K562 (cell line): ENCODE data around the gene EVL. TPM values are rescaled to one million over a fixed set of nuclear protein-coding genes. Genes with fewer than 3 reads are reported as not detected.

Experiments
- ATAC-seq: fragments of 200-7000 bp; cut with Tn5 transposase; 3 replicates; pipeline ENCODE4 v1.9.1; 2020; ENCODE audit warnings: moderate library complexity
- BruUV-seq: library from RNA; stranded (reverse); fragments of 400-500 nt; replicated peaks from 2 replicates; lab custom pipeline; 2021; lab: Mats Ljungman, UMichigan
- CTCF ChIA-PET: fragments of 300-600 bp; formaldehyde crosslinking; extraction: SDS; loops from one replicate; lab custom pipeline; 2021; ENCODE audit warnings: low intra/inter-chr PET ratio; lab: Yijun Ruan, JAX
- POLR2A ChIA-PET: fragments of 300-600, 350-650 bp; sonication (Branson Sonifier 250); formaldehyde crosslinking; extraction: SDS; loops from one replicate; lab custom pipeline; 2021; ENCODE audit warnings: antibody characterized with exemption, inconsistent platforms; lab: Yijun Ruan, JAX
- DNase-seq, 4 experiments: peaks; one replicate each; pipeline versions ENCODE4 v3.0.0 to v3.0.0-alpha.2; 2011 to 2018; ENCODE audit warnings: low spot score in 3 of 4, mixed read lengths in 3 of 4; ENCODE audit errors: extremely low read depth in 1 of 4
- FAIRE-seq: peaks from 2 replicates; lab custom pipeline; 2011; peaks lifted over from hg19 to GRCh38; lab: Jason Lieb, UNC
- H2AFZ ChIP-seq: 2 replicates; pipeline ENCODE4 v1.6.0; 2011; ENCODE audit warnings: low read depth, low read length, control low read depth, inconsistent platforms
- H3K27ac ChIP-seq: fragments of 200-600 bp; 3 replicates; pipeline ENCODE4 v1.8.0; 2011; ENCODE audit warnings: low read depth, mild to moderate bottlenecking, control low read depth, inconsistent platforms, low read length, moderate library complexity, mixed read lengths; ENCODE audit errors: extremely low read depth
- H3K27me3 ChIP-seq, 2 experiments: fragments of 300-600 bp in 1 of 2; 2 replicates in 1 of 2; 3 replicates in 1 of 2; pipeline versions ENCODE4 v1.6.0 to v1.8.0; 2011; ENCODE audit warnings: inconsistent platforms in 2 of 2, low read length in 2 of 2, mild to moderate bottlenecking in 1 of 2, mixed read lengths in 1 of 2, moderate library complexity in 1 of 2; ENCODE audit not compliant: control insufficient read depth in 2 of 2, insufficient read depth in 2 of 2
- H3K36me3 ChIP-seq: fragments of 300-600 bp; 3 replicates; pipeline ENCODE4 v1.8.0; 2011; ENCODE audit warnings: mild to moderate bottlenecking, low read length, inconsistent platforms; ENCODE audit not compliant: control insufficient read depth, insufficient read depth
- H3K4me1 ChIP-seq, 2 experiments: fragments of 200-600 bp in 1 of 2; replicated peaks in 1 of 2; 2 replicates in 1 of 2; 3 replicates in 1 of 2; pipeline versions ENCODE4 v1.5.1 to v1.8.0; 2011; ENCODE audit warnings: inconsistent platforms in 2 of 2, low read length in 2 of 2, mild to moderate bottlenecking in 1 of 2, mixed read lengths in 1 of 2, moderate library complexity in 1 of 2; ENCODE audit not compliant: control insufficient read depth in 2 of 2, insufficient read depth in 2 of 2
- H3K4me2 ChIP-seq: 2 replicates; pipeline ENCODE4 v1.6.1; 2011; ENCODE audit warnings: low read length, control low read depth, inconsistent platforms, mixed read lengths; ENCODE audit not compliant: insufficient read depth
- H3K4me3 ChIP-seq: fragments of 200-600 bp; sonication (generic), shearing (Covaris generic); 2 replicates; pipeline ENCODE4 v1.5.1; 2016; ENCODE audit warnings: control low read depth, inconsistent platforms
- H3K79me2 ChIP-seq: fragments of 200-600 bp; 3 replicates; pipeline ENCODE4 v1.8.0; 2011; ENCODE audit warnings: low read length, inconsistent platforms; ENCODE audit not compliant: control insufficient read depth, insufficient read depth
- H3K9ac ChIP-seq, 2 experiments: 2 replicates each; pipeline versions ENCODE4 v1.6.0 to v1.6.1; 2011; ENCODE audit warnings: low read depth in 2 of 2, low read length in 2 of 2, control low read depth in 1 of 2, inconsistent platforms in 1 of 2, mild to moderate bottlenecking in 1 of 2, mixed read lengths in 1 of 2; ENCODE audit not compliant: insufficient read depth in 1 of 2
- H3K9me1 ChIP-seq: one replicate; pipeline ENCODE4 v1.6.0; 2011; ENCODE audit warnings: inconsistent platforms, mild to moderate bottlenecking, low read length, moderate library complexity; ENCODE audit not compliant: control insufficient read depth, insufficient read depth
- H3K9me3 ChIP-seq: replicated peaks from 2 replicates; pipeline ENCODE4 v1.5.1; 2011; ENCODE audit warnings: low read depth, low read length, inconsistent platforms; ENCODE audit not compliant: control insufficient read depth, insufficient read depth
- H4K20me1 ChIP-seq: replicated peaks from 2 replicates; pipeline ENCODE4 v1.6.1; 2011; ENCODE audit warnings: low read length, inconsistent platforms, mixed read lengths; ENCODE audit not compliant: control insufficient read depth, insufficient read depth
- CHD4 ChIP-seq: fragments of 200-600 bp; sonication (generic); IDR thresholded peaks from 3 replicates; pipeline ENCODE4 v1.6.1; 2012; ENCODE audit warnings: low read depth, mild to moderate bottlenecking, mixed read lengths, low read length, inconsistent platforms; ENCODE audit not compliant: insufficient read depth, insufficient replicate concordance, poor library complexity, severe bottlenecking
- KLF16 ChIP-seq: IDR thresholded peaks from 2 replicates; pipeline ENCODE4 v1.6.1; 2016; ENCODE audit warnings: antibody characterized with exemption
- MEF2D ChIP-seq: conservative IDR thresholded peaks from 2 replicates; pipeline ENCODE4 v1.6.1; 2016; ENCODE audit warnings: low read depth, missing genetic modification characterization, missing compliant biosample characterization
- ZBTB17 ChIP-seq: fragments of 450-650 bp; formaldehyde crosslinking; IDR thresholded peaks from 2 replicates; pipeline ENCODE4 v1.4.0; 2020; ENCODE audit warnings: mild to moderate bottlenecking
- ZFP36 ChIP-seq: fragments of 150-350 bp; IDR thresholded peaks from 2 replicates; pipeline ENCODE4 v1.6.1; 2018; ENCODE audit warnings: low read length, low read depth; ENCODE audit not compliant: partially characterized antibody
- ZNF589 ChIP-seq: fragments of 200-800 bp; sonication (Bioruptor generic); IDR thresholded peaks from 2 replicates; pipeline ENCODE4 v1.6.1; 2016; ENCODE audit warnings: low read depth, missing genetic modification characterization, missing compliant biosample characterization
- ZNF644 ChIP-seq: fragments of 200-800 bp; sonication (Bioruptor generic); IDR thresholded peaks from 2 replicates; pipeline ENCODE4 v1.6.1; 2016; ENCODE audit warnings: low read depth, missing genetic modification characterization, missing compliant biosample characterization
- WGBS: fragments of 100-300 bp; shearing (Covaris generic); methylation state at CpG from one replicate; pipeline ENCODE4 v1.1.6; 2016; ENCODE audit warnings: low coverage, mixed read lengths; ENCODE audit not compliant: insufficient coverage; ENCODE audit errors: missing lambda C conversion rate; 5-methylcytosine and 5-hydroxymethylcytosine counted together
- in situ Hi-C: fragments of 300-500 bp; cut with MboI; formaldehyde crosslinking; loops from 4 replicates; pipeline ENCODE4 v1.15.0; 2018; ENCODE audit warnings: inconsistent platforms, mixed read lengths
- intact Hi-C: fragments of 100-400 bp; cut with micrococcal nuclease; formaldehyde crosslinking; loops from 2 replicates; pipeline ENCODE4 v1.14.2; 2022
- polyA plus RNA-seq, 8 experiments: library from polyadenylated mRNA; depleted of rRNA in 4 of 8; stranded (reverse) in 5 of 8; unstranded in 3 of 8; fragments of >200 nt; fragmentation: Nextera tagmentation in 2 of 8; fragmentation: Illumina TruSeq in 1 of 8; extraction: Ambion mirVana in 2 of 8; extraction: Trizol in 1 of 8; gene quantifications; 2 replicates each; pipeline versions ENCODE4 v1.2.1 to v1.2.3, GENCODE V29; 2011 to 2014; ENCODE audit warnings: inconsistent platforms in 1 of 8, missing spikeins in 1 of 8
- total RNA-seq, 7 experiments: library from RNA; depleted of rRNA in 6 of 7; stranded (reverse); fragments of >200 nt in 6 of 7; fragmentation: Illumina TruSeq in 2 of 7; extraction: Trizol in 2 of 7; gene quantifications; 2 replicates each; pipeline versions ENCODE4 v1.2.1 to v1.2.3, GENCODE V29; 2011 to 2021; ENCODE audit warnings: low replicate concordance in 1 of 7
- TF ChIP-seq, protein P1 (sequence below), 3 experiments: fragments of 200-800 bp in 1 of 3; sonication (Bioruptor generic) in 1 of 3; sonication (generic) in 1 of 3; formaldehyde crosslinking in 1 of 3; IDR thresholded peaks; 2 replicates each; pipeline versions ENCODE4 v1.6.1 to v1.8.0; 2016 to 2022; ENCODE audit warnings: mild to moderate bottlenecking in 2 of 3, missing compliant biosample characterization in 2 of 3, missing genetic modification characterization in 2 of 3, missing genetic modification reagents in 1 of 3
- TF ChIP-seq, protein P2 (sequence below): fragments of 450-650 bp; IDR thresholded peaks from 2 replicates; pipeline ENCODE4 v1.6.1; 2014; ENCODE audit warnings: low read depth, mild to moderate bottlenecking, moderate library complexity, borderline replicate concordance

EVL gene
- total and polyA plus RNA-seq, 9 of the 15 experiments (the other 6 are each of a cell fraction or from before 2014, with no cell fraction given), result 2.9 to 43.4 (median 23.9) TPM

DNA sequence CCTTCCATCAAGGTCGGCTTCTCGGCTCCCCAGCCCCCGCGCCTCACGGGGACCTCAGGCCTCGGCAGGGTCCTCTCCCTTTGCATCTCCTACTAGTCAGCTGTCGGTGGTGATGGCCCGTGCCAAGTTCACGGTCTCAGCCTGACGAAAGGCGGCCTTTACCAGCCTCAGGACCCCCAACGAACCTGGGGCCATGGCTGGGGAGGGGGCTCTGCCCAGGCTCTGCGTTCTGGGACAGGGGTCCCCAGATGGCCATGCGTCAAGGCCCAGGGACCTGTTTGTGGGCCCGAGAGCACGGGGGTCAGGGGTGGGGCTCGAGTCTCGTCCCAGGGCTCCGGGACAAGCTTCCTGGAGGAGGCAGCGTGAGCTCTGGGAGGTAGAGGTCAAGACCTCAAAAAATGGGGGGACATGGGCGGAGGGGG, 127.0 kb downstream of the EVL start:
- 0 out of 2 replicates have a peak overlapping the region, but pooled peaks have one; percentile 2 for H3K4me3 ChIP-seq
- H3K9me3 ChIP-seq, result no peaks in the 10 kb centered on the region
- peak overlapping the region; percentile 95 for H3K27ac ChIP-seq
- H3K4me2 ChIP-seq, result peak overlapping the region; percentile 70
- FAIRE-seq, result no peak
- ChIA-PET CTCF (interaction anchor here (0.8 to 3.4 kb wide), 4 partner anchors 49 to 210 kb away, joined by 3 to 16 read pairs (median 10); no protein-coding TSS in a partner anchor), POLR2A (interaction anchor here (0.5 to 1.8 kb wide), 5 partner anchors 40 to 177 kb away, joined by 3 to 7 read pairs (median 4); no protein-coding TSS in a partner anchor)
- peak overlapping the region; percentile 79 to 88 for H3K9ac ChIP-seq
- intact Hi-C loops (loop anchor here (1.0 to 5.0 kb wide), 6 partner anchors 45 to 219 kb away; partner anchors contain the start of genes WDR25 and YY1), in situ Hi-C loops (no loop called here)
- H4K20me1 ChIP-seq, result no peaks in the 10 kb centered on the region
- no peaks in the 10 kb centered on the region for H3K9me1 ChIP-seq
- no peaks in the 10 kb centered on the region for H3K79me2 ChIP-seq
- 28% methylated on average over 11 of the region's 21 CpGs for WGBS
- BruUV-seq, result TSS peak; percentile 80
- peak overlapping the region; percentile 97 for H2AFZ ChIP-seq
- ATAC-seq, result no peak; the same call in 2 of the 3 replicates
- peak in 1 of 4 experiments; percentile 18 for DNase-seq
- no peaks in the 10 kb centered on the region for H3K36me3 ChIP-seq
- no peaks in the 10 kb centered on the region for H3K27me3 ChIP-seq
- H3K4me1 ChIP-seq, result peaks cover 15 to 20% of the 10 kb centered on the region in 2 experiments; a peak in 4 of 5 replicates
- TF ChIP-seq, protein P1, sequence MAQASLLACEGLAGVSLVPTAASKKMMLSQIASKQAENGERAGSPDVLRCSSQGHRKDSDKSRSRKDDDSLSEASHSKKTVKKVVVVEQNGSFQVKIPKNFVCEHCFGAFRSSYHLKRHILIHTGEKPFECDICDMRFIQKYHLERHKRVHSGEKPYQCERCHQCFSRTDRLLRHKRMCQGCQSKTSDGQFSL (CRISPR knock-in tag; IDR thresholded peaks at IDR 0.05), result no peak
- TF ChIP-seq, protein P1 (tag; IDR thresholded peaks at IDR 0.05), result 0 out of 4 replicates have a peak, but pooled peaks of 1 of the 2 experiments have one; percentile 37
- TF ChIP-seq MEF2D, result 0 out of 2 replicates have a peak, but pooled peaks have one; percentile 58
- TF ChIP-seq ZNF644 (tag), result 0 out of 2 replicates have a peak, but pooled peaks have one; percentile 59
- TF ChIP-seq, protein P2, sequence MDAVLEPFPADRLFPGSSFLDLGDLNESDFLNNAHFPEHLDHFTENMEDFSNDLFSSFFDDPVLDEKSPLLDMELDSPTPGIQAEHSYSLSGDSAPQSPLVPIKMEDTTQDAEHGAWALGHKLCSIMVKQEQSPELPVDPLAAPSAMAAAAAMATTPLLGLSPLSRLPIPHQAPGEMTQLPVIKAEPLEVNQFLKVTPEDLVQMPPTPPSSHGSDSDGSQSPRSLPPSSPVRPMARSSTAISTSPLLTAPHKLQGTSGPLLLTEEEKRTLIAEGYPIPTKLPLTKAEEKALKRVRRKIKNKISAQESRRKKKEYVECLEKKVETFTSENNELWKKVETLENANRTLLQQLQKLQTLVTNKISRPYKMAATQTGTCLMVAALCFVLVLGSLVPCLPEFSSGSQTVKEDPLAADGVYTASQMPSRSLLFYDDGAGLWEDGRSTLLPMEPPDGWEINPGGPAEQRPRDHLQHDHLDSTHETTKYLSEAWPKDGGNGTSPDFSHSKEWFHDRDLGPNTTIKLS, result peak; percentile 13; the same call in 1 of the 2 replicates
- TF ChIP-seq ZNF589, result 0 out of 2 replicates have a peak, but pooled peaks have one; percentile 6
- 0 out of 2 replicates have a peak, but pooled peaks have one; percentile 17 for TF ChIP-seq ZBTB17 (CRISPR knock-in tag)
- TF ChIP-seq CHD4, result no peak
- TF ChIP-seq KLF16, result no peak
- TF ChIP-seq ZFP36, result peak; percentile 15
